A673 (cell line): ENCODE results near the gene PTGER4. TPM values are rescaled to one million over a fixed set of nuclear protein-coding genes. Genes with fewer than 3 reads are reported as not detected.

Source experiments
- BruUV-seq: library from RNA; stranded (reverse); fragments of 400-500 nt; replicated peaks from 2 replicates; lab custom pipeline; 2021; lab: Mats Ljungman, UMichigan
- CTCF ChIA-PET: fragments of 300-600 bp; sonication (Branson Sonifier 250); formaldehyde crosslinking; loops from one replicate; lab custom pipeline; 2022; ENCODE audit warnings: antibody characterized with exemption; lab: Charles Lee
- POLR2A ChIA-PET: fragments of 300-600 bp; sonication (Branson Sonifier 250); formaldehyde crosslinking; loops from one replicate; lab custom pipeline; 2022; ENCODE audit warnings: antibody characterized with exemption; ENCODE audit not compliant: low non-redundant PET; lab: Charles Lee
- DNase-seq: peaks from one replicate; pipeline ENCODE4 v3.0.0-alpha.2; 2015; ENCODE audit warnings: low spot score
- H3K27ac ChIP-seq: fragments of 200-600 bp; sonication (generic); 2 replicates; pipeline ENCODE4 v1.5.1; 2016; ENCODE audit warnings: mixed run types, low read depth, mild to moderate bottlenecking, mixed read lengths, antibody characterized with exemption, low read length; ENCODE audit not compliant: poor library complexity, severe bottlenecking
- H3K27me3 ChIP-seq: fragments of 200-600 bp; sonication (generic); replicated peaks from 2 replicates; pipeline ENCODE4 v1.6.1; 2017; ENCODE audit warnings: mixed run types, low read depth, mild to moderate bottlenecking, mixed read lengths, antibody characterized with exemption, low read length; ENCODE audit not compliant: insufficient read depth, poor library complexity
- H3K36me3 ChIP-seq: fragments of 200-600 bp; sonication (generic); 2 replicates; pipeline ENCODE4 v1.6.1; 2016; ENCODE audit warnings: mixed run types, mild to moderate bottlenecking, mixed read lengths, antibody characterized with exemption, low read length; ENCODE audit not compliant: insufficient read depth, poor library complexity, severe bottlenecking
- H3K4me1 ChIP-seq: fragments of 200-600 bp; sonication (generic); 2 replicates; pipeline ENCODE4 v1.6.1; 2017; ENCODE audit warnings: mixed run types, mild to moderate bottlenecking, mixed read lengths, antibody characterized with exemption, low read length; ENCODE audit not compliant: insufficient read depth, poor library complexity, severe bottlenecking
- H3K4me3 ChIP-seq: fragments of 200-600 bp; sonication (generic); 2 replicates; pipeline ENCODE4 v1.5.1; 2016; ENCODE audit warnings: low read depth, mixed run types, mild to moderate bottlenecking, mixed read lengths, low read length; ENCODE audit not compliant: poor library complexity, severe bottlenecking
- H3K9me3 ChIP-seq: fragments of 200-600 bp; sonication (generic); 2 replicates; pipeline ENCODE4 v1.6.1; 2016; ENCODE audit warnings: mixed run types, low read depth, mild to moderate bottlenecking, mixed read lengths, antibody characterized with exemption, low read length; ENCODE audit not compliant: poor library complexity, severe bottlenecking
- CTCF ChIP-seq: fragments of 300-800, 200-600 bp; sonication (generic); conservative IDR thresholded peaks from 2 replicates; pipeline ENCODE4 v1.5.1; 2017; ENCODE audit warnings: low read depth, mild to moderate bottlenecking, antibody characterized with exemption, low read length, moderate library complexity, mixed read lengths
- EZH2 ChIP-seq: fragments of 200-600 bp; sonication (generic); IDR thresholded peaks from 2 replicates; pipeline ENCODE4 v1.6.1; 2017; ENCODE audit warnings: borderline replicate concordance, low read depth, mild to moderate bottlenecking, mixed read lengths, antibody characterized with exemption, low read length; ENCODE audit not compliant: poor library complexity, severe bottlenecking
- intact Hi-C: fragments of 100-400 bp; cut with micrococcal nuclease; formaldehyde crosslinking; loops from one replicate; pipeline ENCODE4 v1.10.0; 2022; ENCODE audit not compliant: unreplicated experiment
- total RNA-seq: library from RNA; stranded (reverse); gene quantifications from 2 replicates; pipeline ENCODE4 v1.2.3, GENCODE V29; 2021

The PTGER4 gene
- total RNA-seq, 1 experiment from 2014 or later, result 2.1 TPM

- intact Hi-C loops, result loop anchor here (10.0 kb wide), 2 partner anchors 305 to 525 kb away; no protein-coding TSS in a partner anchor
- Histone ChIP-seq H3K36me3 (no peaks in the 10 kb centered on the region), H3K9me3 (no peaks in the 10 kb centered on the region), H3K27me3 (no peaks in the 10 kb centered on the region), H3K27ac (no peak overlapping the region), H3K4me3 (no peak overlapping the region), H3K4me1 (peaks cover 4% of the 10 kb centered on the region)
- BruUV-seq, result no TSS peak
- DNase-seq, result peak; percentile 32
- TF ChIP-seq EZH2 (no peak), CTCF (no peak)
- CTCF ChIA-PET, result no interaction called here
- POLR2A ChIA-PET, result no interaction called here
These were observed 9.7 kb downstream of the PTGER4 start for GRCh38 chr5:40689438-40689837.

- ChIA-PET POLR2A (no interaction called here), CTCF (no interaction called here)
- no peaks in the 10 kb centered on the region for H3K27me3 ChIP-seq
- no peak overlapping the region for H3K4me3 ChIP-seq
- intact Hi-C loops, result loop anchor here (5.0 kb wide), 1 partner anchor 187 kb away; no protein-coding TSS in a partner anchor
- no peak for DNase-seq
- no TSS peak for BruUV-seq
- H3K36me3 ChIP-seq, result no peaks in the 10 kb centered on the region
- no peak overlapping the region for H3K27ac ChIP-seq
- no peaks in the 10 kb centered on the region for H3K9me3 ChIP-seq
- TF ChIP-seq EZH2, result no peak
- no peak for TF ChIP-seq CTCF
- H3K4me1 ChIP-seq, result peaks cover 4% of the 10 kb centered on the region
These were observed 10.6 kb downstream of the PTGER4 start for GRCh38 chr5:40690267-40690666.

- ChIA-PET POLR2A (no interaction called here), CTCF (no interaction called here)
- TF ChIP-seq CTCF, result no peak
- TF ChIP-seq EZH2, result no peak
- Histone ChIP-seq H3K27ac (no peak overlapping the region), H3K4me1 (peaks cover 4% of the 10 kb centered on the region), H3K9me3 (no peaks in the 10 kb centered on the region), H3K4me3 (no peak overlapping the region), H3K27me3 (no peaks in the 10 kb centered on the region), H3K36me3 (no peaks in the 10 kb centered on the region)
- no peak for DNase-seq
- intact Hi-C loops, result loop anchor here (5.0 kb wide), 1 partner anchor 185 kb away; no protein-coding TSS in a partner anchor
- BruUV-seq, result no TSS peak
These were observed 12.2 kb downstream of the PTGER4 start for GRCh38 chr5:40691894-40692293.
